GM12872 (cell line): ENCODE measurements around the gene MACROD1.

ENCODE experiments used
- TF ChIP-seq, protein P1 (sequence below): IDR thresholded peaks from 3 replicates; pipeline ENCODE4 v1.5.1; 2011; ENCODE audit warnings: low read depth, mild to moderate bottlenecking, low read length, moderate library complexity; ENCODE audit not compliant: insufficient read depth

MACROD1 gene

GRCh38 chr11:63951779-63952536 is 214.0 kb downstream of the MACROD1 start:
- TF ChIP-seq, protein P1, sequence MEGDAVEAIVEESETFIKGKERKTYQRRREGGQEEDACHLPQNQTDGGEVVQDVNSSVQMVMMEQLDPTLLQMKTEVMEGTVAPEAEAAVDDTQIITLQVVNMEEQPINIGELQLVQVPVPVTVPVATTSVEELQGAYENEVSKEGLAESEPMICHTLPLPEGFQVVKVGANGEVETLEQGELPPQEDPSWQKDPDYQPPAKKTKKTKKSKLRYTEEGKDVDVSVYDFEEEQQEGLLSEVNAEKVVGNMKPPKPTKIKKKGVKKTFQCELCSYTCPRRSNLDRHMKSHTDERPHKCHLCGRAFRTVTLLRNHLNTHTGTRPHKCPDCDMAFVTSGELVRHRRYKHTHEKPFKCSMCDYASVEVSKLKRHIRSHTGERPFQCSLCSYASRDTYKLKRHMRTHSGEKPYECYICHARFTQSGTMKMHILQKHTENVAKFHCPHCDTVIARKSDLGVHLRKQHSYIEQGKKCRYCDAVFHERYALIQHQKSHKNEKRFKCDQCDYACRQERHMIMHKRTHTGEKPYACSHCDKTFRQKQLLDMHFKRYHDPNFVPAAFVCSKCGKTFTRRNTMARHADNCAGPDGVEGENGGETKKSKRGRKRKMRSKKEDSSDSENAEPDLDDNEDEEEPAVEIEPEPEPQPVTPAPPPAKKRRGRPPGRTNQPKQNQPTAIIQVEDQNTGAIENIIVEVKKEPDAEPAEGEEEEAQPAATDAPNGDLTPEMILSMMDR = no peak
